Liver (tissue), 3 donors: ENCODE results near the gene BCR.

Experiments
- ATF3 ChIP-seq: IDR thresholded peaks from 2 replicates; pipeline ENCODE4 v1.6.1; 2016; ENCODE audit warnings: antibody characterized with exemption
- NR2F2 ChIP-seq: IDR thresholded peaks from 2 replicates; pipeline ENCODE4 v1.6.1; 2016; ENCODE audit warnings: antibody characterized with exemption
- RAD21 ChIP-seq, 2 donors: IDR thresholded peaks; 2 replicates each; pipeline ENCODE4 v1.6.1; 2016; ENCODE audit warnings: antibody characterized with exemption in 2 of 2, mild to moderate bottlenecking in 2 of 2
- SP1 ChIP-seq: IDR thresholded peaks from 2 replicates; pipeline ENCODE4 v1.6.1; 2018; ENCODE audit warnings: antibody characterized with exemption, mild to moderate bottlenecking
- TF ChIP-seq, protein P1 (sequence below): fragments of 150-350 bp; IDR thresholded peaks from 2 replicates; pipeline ENCODE4 v1.5.1; 2017; ENCODE audit warnings: improper control_type of control experiment, low read depth, low read length; ENCODE audit not compliant: missing input control
- TF ChIP-seq, protein P2 (sequence below): IDR thresholded peaks from 2 replicates; pipeline ENCODE4 v1.6.1; 2016; ENCODE audit warnings: antibody characterized with exemption
- donor health status: healthy.
- donor health status: healthy.

DNA sequence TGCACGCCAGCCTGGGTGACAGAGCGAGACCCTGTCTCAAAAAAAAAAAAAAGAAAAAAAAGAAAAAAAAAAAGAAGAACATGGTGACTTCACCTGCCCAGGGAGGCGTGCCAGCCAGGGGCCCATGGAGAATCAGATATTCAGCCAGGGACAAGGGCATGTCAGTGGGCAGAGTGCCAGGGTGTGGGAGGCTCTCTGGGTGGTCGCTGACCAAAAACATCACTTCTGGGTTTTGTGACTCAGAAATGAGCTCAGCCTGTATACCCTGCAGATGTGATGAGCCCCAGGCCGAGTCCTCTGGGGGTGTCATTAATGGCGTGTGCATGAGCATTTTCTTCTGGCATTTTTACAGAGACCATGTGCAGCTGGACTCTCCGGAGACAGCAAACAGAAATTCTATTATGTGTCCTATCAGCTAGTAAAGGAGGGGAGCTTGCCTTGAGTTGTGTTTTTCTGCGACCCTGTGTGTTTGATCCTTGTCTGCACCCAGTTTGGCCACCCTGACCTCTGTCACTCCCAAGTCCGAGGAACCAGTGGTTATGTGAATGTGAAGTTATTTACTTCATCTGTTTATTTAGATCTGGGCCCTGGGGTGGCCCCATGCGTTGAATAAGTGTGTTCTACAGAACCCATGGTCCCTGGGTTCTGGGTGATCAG lies 53.6 kb downstream of the BCR start:
- TF ChIP-seq, protein P1, sequence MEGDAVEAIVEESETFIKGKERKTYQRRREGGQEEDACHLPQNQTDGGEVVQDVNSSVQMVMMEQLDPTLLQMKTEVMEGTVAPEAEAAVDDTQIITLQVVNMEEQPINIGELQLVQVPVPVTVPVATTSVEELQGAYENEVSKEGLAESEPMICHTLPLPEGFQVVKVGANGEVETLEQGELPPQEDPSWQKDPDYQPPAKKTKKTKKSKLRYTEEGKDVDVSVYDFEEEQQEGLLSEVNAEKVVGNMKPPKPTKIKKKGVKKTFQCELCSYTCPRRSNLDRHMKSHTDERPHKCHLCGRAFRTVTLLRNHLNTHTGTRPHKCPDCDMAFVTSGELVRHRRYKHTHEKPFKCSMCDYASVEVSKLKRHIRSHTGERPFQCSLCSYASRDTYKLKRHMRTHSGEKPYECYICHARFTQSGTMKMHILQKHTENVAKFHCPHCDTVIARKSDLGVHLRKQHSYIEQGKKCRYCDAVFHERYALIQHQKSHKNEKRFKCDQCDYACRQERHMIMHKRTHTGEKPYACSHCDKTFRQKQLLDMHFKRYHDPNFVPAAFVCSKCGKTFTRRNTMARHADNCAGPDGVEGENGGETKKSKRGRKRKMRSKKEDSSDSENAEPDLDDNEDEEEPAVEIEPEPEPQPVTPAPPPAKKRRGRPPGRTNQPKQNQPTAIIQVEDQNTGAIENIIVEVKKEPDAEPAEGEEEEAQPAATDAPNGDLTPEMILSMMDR, result no peak
- TF ChIP-seq NR2F2 (no peak), ATF3 (no peak), RAD21 (IDR thresholded peaks at IDR 0.05) (no peak), SP1 (no peak)
- TF ChIP-seq, protein P2, sequence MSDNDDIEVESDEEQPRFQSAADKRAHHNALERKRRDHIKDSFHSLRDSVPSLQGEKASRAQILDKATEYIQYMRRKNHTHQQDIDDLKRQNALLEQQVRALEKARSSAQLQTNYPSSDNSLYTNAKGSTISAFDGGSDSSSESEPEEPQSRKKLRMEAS, result no peak
